Measurements from ENCODE around the gene CPT1A.

GRCh38 chr11:68707527-68707926, 134.2 kb downstream of the CPT1A start:
- TF ChIP-seq CTCF (IDR thresholded peaks at IDR 0.05): no peak
- TF ChIP-seq POLR2A (IDR thresholded peaks at IDR 0.05): no peak
- no peak for TF ChIP-seq EP300 (IDR thresholded peaks at IDR 0.05)
